Measurements from ENCODE around the gene MYADML2. TPM values are rescaled to one million over a fixed set of nuclear protein-coding genes. Genes with fewer than 3 reads are reported as not detected.

MYADML2 gene
- total and polyA plus RNA-seq, 4 donors = not detected

GRCh38 chr17:81910840-81911276 lies 36.2 kb downstream of the MYADML2 start:
- WGBS, 2 donors = 1% methylated on average over 46 to 55 of the region's 55 CpGs
- Histone ChIP-seq H3K27me3 (ENCODE audit: control insufficient read depth in 1 of 2, insufficient read depth in 2 of 2, low read length in 1 of 2) (no peaks in the 10 kb centered on the region), H3K4me1 (ENCODE audit: control insufficient read depth in 1 of 2, insufficient read depth in 2 of 2, low read length in 2 of 2) (no peaks in the 10 kb centered on the region), H3K27ac (ENCODE audit: low read depth in 1 of 2, low read length in 2 of 2) (no peak overlapping the region), H3K36me3 (ENCODE audit: control insufficient read depth in 1 of 2, insufficient read depth in 2 of 2, low read length in 1 of 2) (no peaks in the 10 kb centered on the region), H3K4me3 (ENCODE audit: low read length in 2 of 2) (peak overlapping the region; percentile 56 to 72), H3K9me3 (ENCODE audit: control insufficient read depth, low read length) (no peaks in the 10 kb centered on the region)
- no peak for ATAC-seq (ENCODE audit: low FRiP score)
- intact Hi-C loops (cut with DNase I) = no loop called here
- no peak for DNase-seq

DNA sequence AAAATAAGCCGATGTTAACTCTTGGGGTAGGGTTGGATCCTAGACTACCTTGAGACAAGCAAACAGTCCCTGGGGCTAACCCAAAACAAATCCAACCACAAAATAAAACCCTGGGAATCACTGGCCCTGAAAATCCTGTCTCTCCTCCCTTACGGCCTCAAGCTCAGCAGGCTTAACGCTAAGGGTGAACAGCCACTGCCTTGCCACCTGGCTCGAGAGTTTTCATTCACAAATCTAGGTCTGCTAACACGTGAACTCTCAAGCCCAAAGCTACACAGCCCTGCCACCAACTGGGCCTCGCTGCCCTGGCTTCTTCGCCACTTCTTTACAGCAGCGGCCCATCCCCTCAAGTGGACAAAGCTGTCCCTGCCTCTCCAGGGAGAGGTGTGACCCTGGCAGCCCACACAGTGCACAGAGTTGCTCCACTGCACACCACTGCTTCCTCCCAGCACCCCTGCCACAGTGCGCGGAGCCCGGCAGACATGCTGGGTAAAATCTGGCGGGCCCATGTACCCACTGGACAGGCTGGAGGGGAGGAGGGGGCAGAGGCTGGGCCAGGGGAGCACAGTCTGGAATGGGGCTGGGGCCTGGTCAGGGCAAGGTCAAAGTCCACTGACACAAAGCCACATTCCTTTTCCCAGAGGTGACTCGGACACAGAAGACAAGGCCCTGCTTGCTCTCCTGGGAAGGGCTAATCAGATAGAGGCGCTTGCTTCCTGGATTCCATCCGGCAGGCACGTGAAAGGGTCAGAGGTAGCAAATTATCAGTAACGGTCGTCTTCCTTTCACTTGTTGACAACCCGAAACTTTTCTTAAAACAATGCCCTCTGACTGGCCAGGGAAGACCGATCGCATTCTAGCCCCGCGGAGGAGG lies 36.8 kb downstream of the MYADML2 start:
- 46 to 47% methylated on average over 23 of the region's 23 CpGs for WGBS, 2 donors
- H3K4me1 ChIP-seq (ENCODE audit: control insufficient read depth in 1 of 2, insufficient read depth in 2 of 2, low read length in 2 of 2) = no peaks in the 10 kb centered on the region
- H3K4me3 ChIP-seq (ENCODE audit: low read length in 2 of 2) = peak overlapping the region; percentile 56 to 72
- no peaks in the 10 kb centered on the region for H3K9me3 ChIP-seq (ENCODE audit: control insufficient read depth, low read length)
- no peak for ATAC-seq (ENCODE audit: low FRiP score)
- H3K27ac ChIP-seq (ENCODE audit: low read depth in 1 of 2, low read length in 2 of 2) = no peak overlapping the region
- H3K27me3 ChIP-seq (ENCODE audit: control insufficient read depth in 1 of 2, insufficient read depth in 2 of 2, low read length in 1 of 2) = no peaks in the 10 kb centered on the region
- intact Hi-C loops (cut with DNase I) = no loop called here
- DNase-seq = no peak
- no peaks in the 10 kb centered on the region for H3K36me3 ChIP-seq (ENCODE audit: control insufficient read depth in 1 of 2, insufficient read depth in 2 of 2, low read length in 1 of 2)

- DNase-seq = no peak
- intact Hi-C loops (cut with DNase I) = no loop called here
- WGBS, 2 donors = 95 to 98% methylated on average over 12 of the region's 12 CpGs
- Histone ChIP-seq H3K27ac (ENCODE audit: low read depth in 1 of 2, low read length in 2 of 2) (no peak overlapping the region), H3K4me3 (ENCODE audit: low read length in 2 of 2) (no peak overlapping the region), H3K4me1 (ENCODE audit: control insufficient read depth in 1 of 2, insufficient read depth in 2 of 2, low read length in 2 of 2) (no peaks in the 10 kb centered on the region), H3K27me3 (ENCODE audit: control insufficient read depth in 1 of 2, insufficient read depth in 2 of 2, low read length in 1 of 2) (no peaks in the 10 kb centered on the region), H3K36me3 (ENCODE audit: control insufficient read depth in 1 of 2, insufficient read depth in 2 of 2, low read length in 1 of 2) (no peaks in the 10 kb centered on the region), H3K9me3 (ENCODE audit: control insufficient read depth, low read length) (no peaks in the 10 kb centered on the region)
- no peak for ATAC-seq (ENCODE audit: low FRiP score)
These were observed 37.8 kb downstream of the MYADML2 start for GRCh38 chr17:81909231-81909630.

- ATAC-seq (ENCODE audit: low FRiP score) = no peak
- DNase-seq = no peak
- intact Hi-C loops (cut with DNase I) = no loop called here
- H3K4me1 ChIP-seq (ENCODE audit: control insufficient read depth in 1 of 2, insufficient read depth in 2 of 2, low read length in 2 of 2) = no peaks in the 10 kb centered on the region
- 95 to 96% methylated on average over 10 to 11 of the region's 11 CpGs for WGBS, 2 donors
- H3K4me3 ChIP-seq (ENCODE audit: low read length in 2 of 2) = no peak overlapping the region
- no peak overlapping the region for H3K27ac ChIP-seq (ENCODE audit: low read depth in 1 of 2, low read length in 2 of 2)
- H3K36me3 ChIP-seq (ENCODE audit: control insufficient read depth in 1 of 2, insufficient read depth in 2 of 2, low read length in 1 of 2) = no peaks in the 10 kb centered on the region
- no peaks in the 10 kb centered on the region for H3K27me3 ChIP-seq (ENCODE audit: control insufficient read depth in 1 of 2, insufficient read depth in 2 of 2, low read length in 1 of 2)
- H3K9me3 ChIP-seq (ENCODE audit: control insufficient read depth, low read length) = no peaks in the 10 kb centered on the region
These were observed 38.2 kb downstream of the MYADML2 start for GRCh38 chr17:81908793-81909192.

DNA sequence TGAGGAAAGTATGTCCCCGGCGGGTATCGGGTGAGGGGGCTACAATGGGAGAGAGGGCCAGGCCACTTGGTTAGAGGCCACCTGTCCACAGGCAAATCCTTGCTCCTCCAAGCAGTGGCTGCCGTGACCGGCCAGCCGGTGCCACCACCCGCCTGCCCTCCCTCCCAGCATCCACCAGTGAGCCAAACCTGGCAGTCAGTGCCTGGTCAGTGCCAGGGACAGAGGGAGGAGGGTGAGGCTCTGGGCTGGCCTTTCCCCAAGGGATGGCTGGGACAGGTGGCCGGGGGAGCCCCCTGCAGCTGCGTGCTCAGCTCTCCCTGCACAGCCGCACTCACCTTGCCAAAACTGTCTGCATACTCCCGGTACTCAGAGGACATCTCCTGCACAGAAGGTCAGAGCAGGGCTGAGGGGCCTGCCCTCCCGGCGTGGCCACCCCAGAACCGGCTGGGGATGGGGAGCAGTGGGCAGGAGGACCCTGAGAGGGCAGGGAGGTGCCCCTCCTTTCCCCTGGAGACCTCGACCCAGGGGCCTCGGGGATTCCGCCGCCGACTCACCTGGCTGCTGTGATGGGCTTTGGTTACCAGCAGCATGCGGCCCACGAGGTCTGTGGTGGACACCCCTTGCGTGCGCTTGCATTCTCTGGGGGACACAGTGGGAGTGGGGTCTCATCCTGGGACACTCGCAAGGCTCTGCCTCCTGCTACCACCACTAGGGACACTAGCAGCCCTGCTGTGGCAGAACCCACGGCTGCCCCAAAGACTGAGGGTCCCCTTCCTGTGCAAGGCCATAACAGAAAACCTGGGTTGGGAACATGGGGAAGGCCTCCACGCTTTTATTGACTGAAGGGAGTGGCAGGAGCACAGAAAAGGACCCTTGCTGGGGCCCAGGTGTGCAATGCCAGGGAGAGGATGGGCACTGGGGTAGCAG lies 39.6 kb downstream of the MYADML2 start:
- H3K27ac ChIP-seq (ENCODE audit: low read depth in 1 of 2, low read length in 2 of 2) = no peak overlapping the region
- H3K9me3 ChIP-seq (ENCODE audit: control insufficient read depth, low read length) = no peaks in the 10 kb centered on the region
- no peak for DNase-seq
- no peaks in the 10 kb centered on the region for H3K4me1 ChIP-seq (ENCODE audit: control insufficient read depth in 1 of 2, insufficient read depth in 2 of 2, low read length in 2 of 2)
- no peak overlapping the region for H3K4me3 ChIP-seq (ENCODE audit: low read length in 2 of 2)
- intact Hi-C loops (cut with DNase I) = no loop called here
- no peak for ATAC-seq (ENCODE audit: low FRiP score)
- H3K27me3 ChIP-seq (ENCODE audit: control insufficient read depth in 1 of 2, insufficient read depth in 2 of 2, low read length in 1 of 2) = no peaks in the 10 kb centered on the region
- no peaks in the 10 kb centered on the region for H3K36me3 ChIP-seq (ENCODE audit: control insufficient read depth in 1 of 2, insufficient read depth in 2 of 2, low read length in 1 of 2)
- 91 to 92% methylated on average over 26 of the region's 26 CpGs for WGBS, 2 donors

- DNase-seq (no peak), ATAC-seq (ENCODE audit: low FRiP score) (no peak)
- H3K27me3 ChIP-seq (ENCODE audit: control insufficient read depth in 1 of 2, insufficient read depth in 2 of 2, low read length in 1 of 2) = no peaks in the 10 kb centered on the region
- H3K27ac ChIP-seq (ENCODE audit: low read depth in 1 of 2, low read length in 2 of 2) = no peak overlapping the region
- H3K36me3 ChIP-seq (ENCODE audit: control insufficient read depth in 1 of 2, insufficient read depth in 2 of 2, low read length in 1 of 2) = no peaks in the 10 kb centered on the region
- H3K9me3 ChIP-seq (ENCODE audit: control insufficient read depth, low read length) = no peaks in the 10 kb centered on the region
- 93% methylated on average over 15 of the region's 15 CpGs for WGBS, 2 donors
- no peaks in the 10 kb centered on the region for H3K4me1 ChIP-seq (ENCODE audit: control insufficient read depth in 1 of 2, insufficient read depth in 2 of 2, low read length in 2 of 2)
- intact Hi-C loops (cut with DNase I) = no loop called here
- H3K4me3 ChIP-seq (ENCODE audit: low read length in 2 of 2) = no peak overlapping the region
These were observed 40.4 kb downstream of the MYADML2 start for GRCh38 chr17:81906476-81907218.

DNA sequence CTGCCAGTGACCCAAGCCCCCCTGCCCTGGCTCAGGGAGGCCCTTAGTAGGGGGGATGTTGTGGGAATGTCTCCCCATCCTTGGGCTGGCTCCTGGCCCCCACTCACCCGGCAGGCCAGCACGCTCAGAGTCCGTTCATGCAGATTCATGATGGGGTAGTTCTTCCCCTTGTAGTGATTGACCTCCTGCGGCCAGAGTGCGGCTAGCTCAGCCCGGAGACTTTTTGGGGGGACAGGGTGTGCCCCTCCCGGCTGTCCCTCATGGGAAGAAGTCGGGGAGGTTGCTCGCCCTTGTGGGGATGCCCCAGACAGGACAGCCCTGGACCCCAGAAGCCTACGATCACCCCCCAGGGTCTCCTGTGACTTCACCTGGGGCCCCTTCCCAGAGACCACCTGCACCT lies 41.0 kb downstream of the MYADML2 start:
- 94 to 95% methylated on average over 10 of the region's 10 CpGs for WGBS, 2 donors

GRCh38 chr17:81905424-81905875 lies 41.6 kb downstream of the MYADML2 start:
- H3K27ac ChIP-seq (ENCODE audit: low read depth in 1 of 2, low read length in 2 of 2) = no peak overlapping the region
- ATAC-seq (ENCODE audit: low FRiP score) (no peak), DNase-seq (no peak)
- no peaks in the 10 kb centered on the region for H3K36me3 ChIP-seq (ENCODE audit: control insufficient read depth in 1 of 2, insufficient read depth in 2 of 2, low read length in 1 of 2)
- 94 to 97% methylated on average over 16 of the region's 16 CpGs for WGBS, 2 donors
- no peaks in the 10 kb centered on the region for H3K4me1 ChIP-seq (ENCODE audit: control insufficient read depth in 1 of 2, insufficient read depth in 2 of 2, low read length in 2 of 2)
- intact Hi-C loops (cut with DNase I) = no loop called here
- H3K4me3 ChIP-seq (ENCODE audit: low read length in 2 of 2) = no peak overlapping the region
- no peaks in the 10 kb centered on the region for H3K27me3 ChIP-seq (ENCODE audit: control insufficient read depth in 1 of 2, insufficient read depth in 2 of 2, low read length in 1 of 2)
- H3K9me3 ChIP-seq (ENCODE audit: control insufficient read depth, low read length) = no peaks in the 10 kb centered on the region

More for the DNA sequence above, 41.0 kb downstream of the MYADML2 start:
- Histone ChIP-seq H3K27ac (ENCODE audit: low read depth in 1 of 2, low read length in 2 of 2) (no peak overlapping the region), H3K36me3 (ENCODE audit: control insufficient read depth in 1 of 2, insufficient read depth in 2 of 2, low read length in 1 of 2) (no peaks in the 10 kb centered on the region), H3K4me3 (ENCODE audit: low read length in 2 of 2) (no peak overlapping the region), H3K9me3 (ENCODE audit: control insufficient read depth, low read length) (no peaks in the 10 kb centered on the region), H3K4me1 (ENCODE audit: control insufficient read depth in 1 of 2, insufficient read depth in 2 of 2, low read length in 2 of 2) (no peaks in the 10 kb centered on the region), H3K27me3 (ENCODE audit: control insufficient read depth in 1 of 2, insufficient read depth in 2 of 2, low read length in 1 of 2) (no peaks in the 10 kb centered on the region)
- ATAC-seq (ENCODE audit: low FRiP score) = no peak
- no peak for DNase-seq
- intact Hi-C loops (cut with DNase I) = no loop called here
